SU-DHL-6 (cell line): ENCODE measurements around the gene TGM2.

Experiments used
- CTCF ChIP-seq: fragments of 200-600 bp; sonication (generic); IDR thresholded peaks from one replicate; pipeline ENCODE4 v1.5.1; 2017; ENCODE audit warnings: antibody characterized with exemption, mild to moderate bottlenecking, low read length, moderate library complexity; ENCODE audit not compliant: insufficient read depth, poor library complexity, severe bottlenecking
- EZH2phosphoT487 ChIP-seq: fragments of 200-600 bp; sonication (generic), shearing (Covaris generic); conservative IDR thresholded peaks from 2 replicates; pipeline ENCODE4 v1.6.1; 2018; ENCODE audit warnings: mild to moderate bottlenecking, antibody characterized with exemption, low read length, moderate library complexity, mixed read lengths

- TF ChIP-seq CTCF: no peak
- TF ChIP-seq EZH2phosphoT487: no peak
These were observed 27.3 kb upstream of the TGM2 start for GRCh38 chr20:38192323-38192885.
